Activated T-cell treated with anti-CD3 and anti-CD28 coated beads, Interleukin-2, amount 50 U/mL, for 72 hours (primary cell): ENCODE measurements around the gene RUNX2. TPM values are rescaled to one million over a fixed set of nuclear protein-coding genes. Genes with fewer than 3 reads are reported as not detected.
"Not testable (repeated sequence)": the region's sequence is repeated elsewhere in the genome, so short reads cannot be mapped to it uniquely, and the experiment has no call there.

Experiments
- ATAC-seq, 2 donors: fragments of 150-1000 bp; cut with Tn5 transposase; replicated peaks in 1 of 2; 2 replicates each; pipeline ENCODE4 v1.10.0; 2021; ENCODE audit warnings: moderate library complexity in 2 of 2, mild to moderate bottlenecking in 1 of 2
- DNase-seq, 2 donors: peaks; one replicate each; pipeline ENCODE4 v3.0.0; 2021 to 2022; ENCODE audit warnings: mixed read lengths in 1 of 2
- H3K27ac Mint-ChIP-seq: one replicate; pipeline ENCODE4 v1.8.0; 2022; ENCODE audit warnings: mild to moderate bottlenecking, moderate library complexity, mixed read lengths
- H3K27me3 Mint-ChIP-seq: one replicate; pipeline ENCODE4 v1.8.0; 2022; ENCODE audit warnings: low read depth, mixed read lengths
- H3K36me3 Mint-ChIP-seq, 2 donors: one replicate each; pipeline ENCODE4 v1.8.0; 2022; ENCODE audit warnings: mixed read lengths in 2 of 2, mild to moderate bottlenecking in 1 of 2; ENCODE audit not compliant: insufficient read depth in 2 of 2
- H3K4me1 Mint-ChIP-seq: one replicate; pipeline ENCODE4 v1.8.0; 2022; ENCODE audit warnings: low read depth, mixed read lengths
- H3K4me3 Mint-ChIP-seq, 2 donors: one replicate each; pipeline ENCODE4 v1.8.0; 2022; ENCODE audit warnings: mild to moderate bottlenecking in 2 of 2, mixed read lengths in 2 of 2, moderate library complexity in 2 of 2
- H3K9me3 Mint-ChIP-seq, 2 donors: one replicate each; pipeline ENCODE4 v1.8.0; 2022; ENCODE audit warnings: mixed read lengths in 2 of 2
- total RNA-seq, 2 donors: library from RNA; stranded (reverse); gene quantifications; one replicate each; pipeline ENCODE4 v1.2.3, GENCODE V29; 2022

The RUNX2 gene
- 10 to 100 TPM; 39.3 to 61.1 TPM for total RNA-seq

GRCh38 chr6:45327956-45328522 lies at the start of gene RUNX2:
Gene RUNX2 (plus strand): TSS chr6:45328330. CDS start chr6:45328727, 397 bp downstream.
- DNase-seq (peak in 1 of 2 donors; percentile 4), ATAC-seq (peak; percentile 73 to 78)
- H3K27ac Mint-ChIP-seq: peak within 1 kb of the TSS; percentile 89
- no peaks in the 10 kb centered on the region for H3K9me3 Mint-ChIP-seq
- peaks cover 44% of the 10 kb centered on the region for H3K4me1 Mint-ChIP-seq
- no peaks in the 10 kb centered on the region for H3K36me3 Mint-ChIP-seq
- H3K4me3 Mint-ChIP-seq: peak within 1 kb of the TSS; percentile 75 to 88
- H3K27me3 Mint-ChIP-seq: no peaks in the 10 kb centered on the region

GRCh38 chr6:45278367-45278766 lies 49.8 kb upstream of the RUNX2 start:
- Mint-ChIP-seq H3K9me3 (peaks cover 2 to 11% of the 10 kb centered on the region in 2 donors), H3K4me3 (no peak overlapping the region), H3K4me1 (no peaks in the 10 kb centered on the region), H3K27me3 (no peaks in the 10 kb centered on the region), H3K36me3 (peaks cover 9 to 17% of the 10 kb centered on the region in 2 donors), H3K27ac (no peak overlapping the region)
- no peak for DNase-seq
- no peak for ATAC-seq

GRCh38 chr6:45286707-45287106 lies 41.4 kb upstream of the RUNX2 start:
- peaks cover 9 to 15% of the 10 kb centered on the region in 2 donors for H3K36me3 Mint-ChIP-seq

DNA sequence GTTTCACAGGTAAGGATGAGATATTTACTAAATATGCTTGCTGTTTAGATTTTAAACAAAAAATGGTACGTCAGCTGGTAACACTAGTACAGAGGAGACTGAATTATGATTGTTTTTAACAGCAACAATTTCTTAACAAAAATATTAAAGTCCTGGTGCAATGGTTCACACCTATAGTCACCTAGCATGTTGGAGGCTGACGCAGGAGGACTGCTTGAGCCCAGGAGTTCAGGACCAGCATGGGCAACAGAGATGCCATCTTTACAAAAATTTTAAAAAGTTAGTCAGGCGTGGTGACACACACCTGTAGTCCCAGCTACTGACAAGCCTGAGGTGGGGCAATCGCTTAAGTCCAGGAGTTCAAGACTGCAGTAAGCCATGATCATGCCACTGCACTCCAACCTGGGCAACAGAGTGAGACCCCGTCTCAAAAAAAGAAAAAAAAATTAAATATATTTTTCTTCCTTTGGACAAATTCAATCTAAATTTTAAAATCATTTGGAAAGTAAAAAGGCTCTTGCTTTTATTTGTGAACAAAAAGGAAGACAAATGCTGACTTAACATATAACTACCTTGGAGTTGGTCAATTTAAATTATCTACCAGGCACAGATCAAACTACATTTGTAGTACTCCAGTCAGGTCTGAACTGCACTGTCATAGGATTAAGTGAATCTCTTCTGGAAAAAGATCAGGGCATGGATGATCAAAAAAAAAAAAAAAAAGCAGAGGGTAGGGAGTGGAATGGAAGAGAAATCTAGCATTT lies 38.2 kb upstream of the RUNX2 start:
- DNase-seq: no peak
- Mint-ChIP-seq H3K9me3 (peaks cover 3 to 5% of the 10 kb centered on the region in 2 donors), H3K27ac (no peak overlapping the region), H3K4me1 (peaks cover 28% of the 10 kb centered on the region), H3K4me3 (no peak overlapping the region), H3K36me3 (peaks cover 7 to 9% of the 10 kb centered on the region in 2 donors), H3K27me3 (no peaks in the 10 kb centered on the region)
- ATAC-seq: no peak

More at GRCh38 chr6:45286707-45287106, 41.4 kb upstream of the RUNX2 start:
- H3K4me3 Mint-ChIP-seq, H3K27ac Mint-ChIP-seq, H3K27me3 Mint-ChIP-seq, DNase-seq, H3K4me1 Mint-ChIP-seq, ATAC-seq, H3K9me3 Mint-ChIP-seq: not testable (repeated sequence)

GRCh38 chr6:45293306-45293705 lies 34.8 kb upstream of the RUNX2 start:
- ATAC-seq (no peak), DNase-seq (no peak)
- Mint-ChIP-seq H3K36me3 (peaks cover 5 to 6% of the 10 kb centered on the region in 2 donors), H3K27ac (peak overlapping the region; percentile 49), H3K9me3 (peaks cover 0 to 1% of the 10 kb centered on the region in 2 donors), H3K4me3 (peak overlapping the region; percentile 35 to 74), H3K4me1 (peaks cover 28% of the 10 kb centered on the region), H3K27me3 (no peaks in the 10 kb centered on the region)

- Mint-ChIP-seq H3K27ac (peak overlapping the region; percentile 83), H3K4me3 (peak overlapping the region in 1 of 2 donors; percentile 74), H3K4me1 (peaks cover 28% of the 10 kb centered on the region)
- not testable (repeated sequence) for ATAC-seq, H3K36me3 Mint-ChIP-seq, H3K27me3 Mint-ChIP-seq, H3K9me3 Mint-ChIP-seq, DNase-seq
Measured at GRCh38 chr6:45294065-45294701, 33.9 kb upstream of the RUNX2 start.

DNA sequence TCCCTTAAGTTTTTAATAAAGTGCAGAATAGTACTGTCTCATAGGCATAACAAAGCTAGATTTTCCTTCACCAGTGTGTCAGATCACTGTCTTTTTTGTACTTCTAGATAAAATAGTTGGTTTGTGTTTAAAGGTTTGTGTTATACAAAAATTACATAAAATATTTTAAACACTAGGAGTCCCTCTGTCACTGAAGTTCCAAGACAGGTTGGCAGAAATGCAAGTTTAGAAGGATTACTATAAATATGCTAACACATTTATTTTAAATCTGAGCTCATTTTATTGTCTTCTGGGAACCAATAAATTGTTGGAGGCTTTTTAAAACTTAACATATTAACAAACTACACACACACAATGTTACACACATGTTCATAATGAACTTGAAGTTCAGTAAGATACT lies 30.8 kb upstream of the RUNX2 start:
- H3K27ac Mint-ChIP-seq: no peak overlapping the region
- ATAC-seq: no peak
- H3K27me3 Mint-ChIP-seq: no peaks in the 10 kb centered on the region
- no peak overlapping the region for H3K4me3 Mint-ChIP-seq
- H3K4me1 Mint-ChIP-seq: peaks cover 28% of the 10 kb centered on the region
- DNase-seq: no peak
- peaks cover 3 to 6% of the 10 kb centered on the region in 2 donors for H3K36me3 Mint-ChIP-seq
- H3K9me3 Mint-ChIP-seq: no peaks in the 10 kb centered on the region

DNA sequence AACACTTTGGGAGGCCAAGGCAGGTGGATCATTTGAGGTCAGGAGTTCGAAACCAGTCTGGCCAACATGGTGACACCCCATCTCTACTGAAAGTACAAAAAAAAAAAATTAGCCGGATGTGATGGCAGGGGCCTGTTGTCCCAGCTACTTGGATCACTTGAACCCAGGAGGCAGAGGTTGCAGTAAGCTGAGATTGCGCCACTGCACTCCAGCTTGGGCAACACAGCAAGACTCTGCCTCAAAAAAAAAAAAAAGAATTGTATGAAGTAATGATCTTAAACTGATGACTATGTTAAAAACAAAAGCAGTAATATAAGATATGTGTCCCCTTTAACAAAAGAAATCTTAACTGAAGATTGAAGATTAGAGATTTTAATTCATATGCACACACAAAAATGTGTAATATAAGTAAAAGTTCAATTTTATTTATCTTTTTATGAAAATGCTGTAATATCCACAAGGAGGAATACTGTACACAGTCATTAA lies 29.0 kb upstream of the RUNX2 start:
- ATAC-seq: no peak

GRCh38 chr6:45300736-45301135 lies 27.4 kb upstream of the RUNX2 start:
- H3K9me3 Mint-ChIP-seq: peaks cover 3 to 6% of the 10 kb centered on the region in 2 donors
- no peak for DNase-seq
- no peak for ATAC-seq
- no peaks in the 10 kb centered on the region for H3K27me3 Mint-ChIP-seq
- no peak overlapping the region for H3K27ac Mint-ChIP-seq
- no peak overlapping the region for H3K4me3 Mint-ChIP-seq
- H3K36me3 Mint-ChIP-seq: peaks cover 2 to 4% of the 10 kb centered on the region in 2 donors
- peaks cover 8% of the 10 kb centered on the region for H3K4me1 Mint-ChIP-seq

More for the DNA sequence above, 29.0 kb upstream of the RUNX2 start:
- H3K4me1 Mint-ChIP-seq: peaks cover 9% of the 10 kb centered on the region
- no peaks in the 10 kb centered on the region for H3K27me3 Mint-ChIP-seq
- no peak overlapping the region for H3K4me3 Mint-ChIP-seq
- H3K36me3 Mint-ChIP-seq: peaks cover 2 to 5% of the 10 kb centered on the region in 2 donors
- H3K9me3 Mint-ChIP-seq: peaks cover 0 to 6% of the 10 kb centered on the region in 2 donors
- H3K27ac Mint-ChIP-seq: no peak overlapping the region
- DNase-seq: no peak

DNA sequence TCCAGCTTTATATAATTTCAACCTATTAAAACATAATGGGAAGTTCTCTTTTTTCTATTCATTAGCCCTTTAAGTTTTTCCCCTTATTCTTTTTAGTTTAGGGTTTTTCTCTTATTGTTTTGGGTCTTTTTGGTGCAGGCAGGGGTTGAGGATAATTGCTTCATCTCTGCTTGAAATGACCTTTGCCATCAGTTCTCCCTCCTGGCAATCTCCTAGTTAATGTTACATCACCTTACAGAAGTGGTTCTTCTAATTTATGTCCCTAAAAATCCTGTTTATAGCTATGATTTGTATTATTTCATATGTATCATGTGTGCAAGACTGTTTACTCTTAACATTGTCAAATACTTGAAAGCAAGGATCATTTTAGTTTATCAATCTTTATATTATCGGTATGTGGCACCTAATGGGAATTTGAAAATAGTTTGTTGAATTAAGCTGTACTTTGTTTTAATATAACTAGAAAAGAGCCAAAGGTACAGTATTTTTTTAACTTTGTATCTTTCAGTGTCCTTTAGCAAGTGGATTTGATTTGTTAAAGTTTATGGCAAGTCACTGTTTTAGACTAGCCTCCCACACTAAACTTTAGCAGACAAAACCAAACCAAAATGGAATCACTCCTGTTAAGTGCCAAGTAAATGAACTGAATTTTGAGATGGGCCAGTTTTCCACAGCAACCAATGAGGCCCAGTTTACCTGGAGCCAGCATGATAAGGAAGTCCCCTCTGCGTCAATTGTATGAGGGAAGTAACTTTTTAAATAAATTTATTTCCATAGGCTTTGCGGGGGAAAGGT lies 26.6 kb upstream of the RUNX2 start:
- peaks cover 9 to 12% of the 10 kb centered on the region in 2 donors for H3K9me3 Mint-ChIP-seq
- H3K27ac Mint-ChIP-seq: no peak overlapping the region
- ATAC-seq (no peak), DNase-seq (no peak)
- H3K4me3 Mint-ChIP-seq: no peak overlapping the region
- H3K4me1 Mint-ChIP-seq: peaks cover 8% of the 10 kb centered on the region
- H3K36me3 Mint-ChIP-seq: peaks cover 8 to 11% of the 10 kb centered on the region in 2 donors
- no peaks in the 10 kb centered on the region for H3K27me3 Mint-ChIP-seq

GRCh38 chr6:45302832-45303231 lies 25.3 kb upstream of the RUNX2 start:
- no peak for DNase-seq
- Mint-ChIP-seq H3K27me3 (no peaks in the 10 kb centered on the region), H3K4me3 (no peak overlapping the region), H3K9me3 (peaks cover 9 to 12% of the 10 kb centered on the region in 2 donors), H3K4me1 (peaks cover 8% of the 10 kb centered on the region), H3K36me3 (peaks cover 11 to 21% of the 10 kb centered on the region in 2 donors), H3K27ac (no peak overlapping the region)
- no peak for ATAC-seq

DNA sequence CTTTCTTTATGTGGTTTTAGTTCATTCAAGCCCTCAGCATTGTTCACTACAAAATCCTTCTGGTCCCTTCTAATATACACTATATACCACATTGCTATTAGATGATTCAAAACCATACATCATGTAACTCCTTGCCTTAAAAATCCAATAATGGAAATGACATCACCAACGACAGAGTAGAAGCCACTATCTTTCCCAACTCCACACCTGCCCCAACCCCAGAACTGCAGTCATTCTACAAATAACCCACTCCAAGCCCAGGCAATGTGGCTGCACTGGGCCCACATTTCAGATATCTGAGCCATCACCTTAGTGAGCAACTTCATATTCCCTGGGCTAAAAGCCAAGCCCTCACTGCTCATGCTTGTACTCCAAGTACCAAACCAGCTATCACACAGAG lies 22.6 kb upstream of the RUNX2 start:
- H3K27ac Mint-ChIP-seq: no peak overlapping the region
- H3K4me1 Mint-ChIP-seq: peaks cover 24% of the 10 kb centered on the region
- DNase-seq (no peak), ATAC-seq (no peak)
- no peaks in the 10 kb centered on the region for H3K27me3 Mint-ChIP-seq
- no peak overlapping the region for H3K4me3 Mint-ChIP-seq
- H3K36me3 Mint-ChIP-seq: peaks cover 14 to 32% of the 10 kb centered on the region in 2 donors
- peaks cover 9 to 14% of the 10 kb centered on the region in 2 donors for H3K9me3 Mint-ChIP-seq
